Measurements from ENCODE around the gene WWC2.

DNA sequence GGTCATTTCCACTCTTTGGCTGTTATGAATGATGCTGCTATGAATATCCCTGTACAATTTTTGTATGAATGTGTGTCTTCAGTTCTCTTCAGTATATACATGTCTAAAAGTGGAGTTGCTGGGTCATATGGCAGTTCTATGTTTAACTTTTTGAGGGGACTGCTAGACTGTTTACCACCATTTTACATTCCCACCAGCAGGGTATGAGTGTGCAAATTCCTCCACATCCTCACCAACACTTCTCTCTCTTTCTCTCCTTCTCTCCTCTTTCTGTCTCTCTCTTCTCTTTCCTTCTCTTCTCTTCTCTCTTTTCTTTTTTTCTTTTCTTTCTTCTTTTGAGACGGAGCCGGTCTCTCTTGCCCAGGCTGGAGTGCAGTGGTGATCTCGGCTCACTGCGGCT, 7.8 kb downstream of the WWC2 start:
- TF ChIP-seq, protein P1, sequence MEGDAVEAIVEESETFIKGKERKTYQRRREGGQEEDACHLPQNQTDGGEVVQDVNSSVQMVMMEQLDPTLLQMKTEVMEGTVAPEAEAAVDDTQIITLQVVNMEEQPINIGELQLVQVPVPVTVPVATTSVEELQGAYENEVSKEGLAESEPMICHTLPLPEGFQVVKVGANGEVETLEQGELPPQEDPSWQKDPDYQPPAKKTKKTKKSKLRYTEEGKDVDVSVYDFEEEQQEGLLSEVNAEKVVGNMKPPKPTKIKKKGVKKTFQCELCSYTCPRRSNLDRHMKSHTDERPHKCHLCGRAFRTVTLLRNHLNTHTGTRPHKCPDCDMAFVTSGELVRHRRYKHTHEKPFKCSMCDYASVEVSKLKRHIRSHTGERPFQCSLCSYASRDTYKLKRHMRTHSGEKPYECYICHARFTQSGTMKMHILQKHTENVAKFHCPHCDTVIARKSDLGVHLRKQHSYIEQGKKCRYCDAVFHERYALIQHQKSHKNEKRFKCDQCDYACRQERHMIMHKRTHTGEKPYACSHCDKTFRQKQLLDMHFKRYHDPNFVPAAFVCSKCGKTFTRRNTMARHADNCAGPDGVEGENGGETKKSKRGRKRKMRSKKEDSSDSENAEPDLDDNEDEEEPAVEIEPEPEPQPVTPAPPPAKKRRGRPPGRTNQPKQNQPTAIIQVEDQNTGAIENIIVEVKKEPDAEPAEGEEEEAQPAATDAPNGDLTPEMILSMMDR (IDR thresholded peaks at IDR 0.05): no peak
- no peak for TF ChIP-seq POLR2A (IDR thresholded peaks at IDR 0.05)
